ENCODE results near the gene SOWAHD. TPM values are rescaled to one million over a fixed set of nuclear protein-coding genes. Genes with fewer than 3 reads are reported as not detected.
A peak's percentile ranks its signal among the peaks of the same experiment; 100 is the strongest.

The SOWAHD gene
- under 1 TPM; 0.46 to 0.50 TPM for total RNA-seq

- H3K9me3 Mint-ChIP-seq, result no peaks in the 10 kb centered on the region
- DNase-seq (peak; percentile 18 to 29), ATAC-seq (replicated peaks in 1 of 2) (peak in 1 of 2 donors; percentile 18)
- no peak within 1 kb of the TSS for H3K27ac Mint-ChIP-seq
- H3K4me1 Mint-ChIP-seq (ENCODE audit: low read depth), result peaks cover 53% of the 10 kb centered on the region
- no peaks in the 10 kb centered on the region for H3K36me3 Mint-ChIP-seq (ENCODE audit: insufficient read depth in 2 of 2)
- peaks cover 8% of the 10 kb centered on the region for H3K27me3 Mint-ChIP-seq (ENCODE audit: low read depth)
- peak within 1 kb of the TSS; percentile 76 to 97 for H3K4me3 Mint-ChIP-seq
Observed at GRCh38 chrX:119757979-119758730, at the start of gene SOWAHD. SOWAHD (plus strand) TSS chrX:119758588; CDS start chrX:119758668, 80 bp downstream.

GRCh38 chrX:119708936-119709335 is 49.5 kb upstream of the SOWAHD start:
- no peaks in the 10 kb centered on the region for H3K4me1 Mint-ChIP-seq (ENCODE audit: low read depth)
- DNase-seq (no peak), ATAC-seq (replicated peaks in 1 of 2) (no peak)
- H3K27me3 Mint-ChIP-seq (ENCODE audit: low read depth), result peaks cover 6% of the 10 kb centered on the region
- H3K9me3 Mint-ChIP-seq, result no peaks in the 10 kb centered on the region
- H3K36me3 Mint-ChIP-seq (ENCODE audit: insufficient read depth in 2 of 2), result no peaks in the 10 kb centered on the region
- no peak overlapping the region for H3K27ac Mint-ChIP-seq
- H3K4me3 Mint-ChIP-seq, result no peak overlapping the region

DNA sequence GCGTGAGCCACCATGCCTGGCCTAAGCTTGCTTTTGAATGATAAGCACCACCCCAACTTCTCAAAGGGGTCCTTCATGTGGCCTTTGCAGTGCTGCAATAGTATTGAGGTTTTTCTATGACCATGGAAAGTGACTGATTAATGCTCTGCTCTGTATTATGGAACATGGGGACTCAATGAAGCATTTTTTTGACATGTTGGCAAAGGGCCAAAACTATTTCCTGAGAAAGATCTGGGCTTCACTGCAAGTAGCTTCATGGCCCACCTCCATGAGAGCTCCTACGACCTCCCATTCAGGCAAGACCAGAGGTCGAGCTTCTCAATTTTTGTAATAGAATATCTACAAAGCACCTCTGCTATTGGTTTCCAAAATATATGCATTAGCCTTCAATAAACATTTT is 48.8 kb upstream of the SOWAHD start:
- no peak for DNase-seq
- H3K9me3 Mint-ChIP-seq, result no peaks in the 10 kb centered on the region
- no peak for ATAC-seq (replicated peaks in 1 of 2)
- no peaks in the 10 kb centered on the region for H3K4me1 Mint-ChIP-seq (ENCODE audit: low read depth)
- H3K27me3 Mint-ChIP-seq (ENCODE audit: low read depth), result peaks cover 6% of the 10 kb centered on the region
- H3K36me3 Mint-ChIP-seq (ENCODE audit: insufficient read depth in 2 of 2), result no peaks in the 10 kb centered on the region
- H3K4me3 Mint-ChIP-seq, result no peak overlapping the region
- no peak overlapping the region for H3K27ac Mint-ChIP-seq

- H3K27ac Mint-ChIP-seq, result no peak overlapping the region
- no peaks in the 10 kb centered on the region for H3K36me3 Mint-ChIP-seq (ENCODE audit: insufficient read depth in 2 of 2)
- H3K27me3 Mint-ChIP-seq (ENCODE audit: low read depth), result no peaks in the 10 kb centered on the region
- H3K4me1 Mint-ChIP-seq (ENCODE audit: low read depth), result peaks cover 4% of the 10 kb centered on the region
- no peak for DNase-seq
- no peaks in the 10 kb centered on the region for H3K9me3 Mint-ChIP-seq
- no peak overlapping the region for H3K4me3 Mint-ChIP-seq
- no peak for ATAC-seq (replicated peaks in 1 of 2)
Observed at GRCh38 chrX:119721487-119721886, 36.9 kb upstream of the SOWAHD start.

DNA sequence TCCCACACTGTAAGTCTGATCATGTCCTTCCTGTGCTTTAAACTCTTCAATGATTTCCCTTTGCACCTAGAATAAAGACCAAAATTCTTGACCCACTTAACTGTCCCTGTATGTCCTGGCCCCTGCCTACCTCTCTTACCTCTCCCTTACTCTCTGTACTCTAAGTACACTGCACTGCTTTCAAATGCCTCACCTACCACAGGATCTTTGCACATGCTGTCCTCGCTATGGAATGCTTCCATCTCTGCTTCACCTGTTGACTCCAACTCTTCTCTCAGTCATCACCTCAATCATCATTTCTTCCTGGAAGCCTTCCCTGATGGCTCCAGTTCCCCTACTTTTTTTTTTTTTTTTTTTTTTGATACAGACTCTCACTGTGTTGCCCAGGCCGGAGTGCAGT is 36.5 kb upstream of the SOWAHD start:
- H3K4me3 Mint-ChIP-seq, result no peak overlapping the region
- DNase-seq (no peak), ATAC-seq (replicated peaks in 1 of 2) (no peak)
- H3K9me3 Mint-ChIP-seq, result no peaks in the 10 kb centered on the region
- H3K36me3 Mint-ChIP-seq (ENCODE audit: insufficient read depth in 2 of 2), result no peaks in the 10 kb centered on the region
- no peak overlapping the region for H3K27ac Mint-ChIP-seq
- peaks cover 5% of the 10 kb centered on the region for H3K4me1 Mint-ChIP-seq (ENCODE audit: low read depth)
- H3K27me3 Mint-ChIP-seq (ENCODE audit: low read depth), result no peaks in the 10 kb centered on the region

- peak; percentile 4 to 7 for DNase-seq
- peak overlapping the region; percentile 79 for H3K27ac Mint-ChIP-seq
Observed at GRCh38 chrX:119726900-119727555, 31.4 kb upstream of the SOWAHD start.

DNA sequence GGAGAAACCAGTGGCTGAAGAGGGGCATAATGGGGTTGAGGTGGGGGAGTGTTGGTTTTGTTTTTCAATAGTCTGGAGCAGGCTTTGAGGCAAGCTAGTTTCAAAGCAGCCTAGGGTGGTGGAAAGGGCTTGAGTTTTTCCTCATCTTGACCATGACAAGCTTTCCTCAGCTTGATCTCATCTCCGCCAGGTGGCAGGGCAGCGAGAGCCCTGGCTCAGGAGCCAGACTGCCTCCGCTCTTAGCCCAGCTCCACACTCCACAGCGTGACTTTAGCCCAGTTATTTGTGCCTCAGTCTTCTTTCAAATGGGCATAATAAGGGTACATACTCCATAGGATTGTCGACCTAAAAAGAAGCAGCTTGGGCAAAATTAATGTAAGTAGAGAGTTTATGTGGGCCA is 29.9 kb upstream of the SOWAHD start:
- H3K4me3 Mint-ChIP-seq, result no peak overlapping the region
- H3K27ac Mint-ChIP-seq, result no peak overlapping the region

More at GRCh38 chrX:119726900-119727555, 31.4 kb upstream of the SOWAHD start:
- Mint-ChIP-seq H3K4me3 (peak overlapping the region; percentile 27 to 60), H3K9me3 (no peaks in the 10 kb centered on the region), H3K36me3 (ENCODE audit: insufficient read depth in 2 of 2) (no peaks in the 10 kb centered on the region), H3K27me3 (ENCODE audit: low read depth) (peaks cover 14% of the 10 kb centered on the region), H3K4me1 (ENCODE audit: low read depth) (peaks cover 8% of the 10 kb centered on the region)
- ATAC-seq (replicated peaks in 1 of 2), result peak; percentile 86 to 87

DNA sequence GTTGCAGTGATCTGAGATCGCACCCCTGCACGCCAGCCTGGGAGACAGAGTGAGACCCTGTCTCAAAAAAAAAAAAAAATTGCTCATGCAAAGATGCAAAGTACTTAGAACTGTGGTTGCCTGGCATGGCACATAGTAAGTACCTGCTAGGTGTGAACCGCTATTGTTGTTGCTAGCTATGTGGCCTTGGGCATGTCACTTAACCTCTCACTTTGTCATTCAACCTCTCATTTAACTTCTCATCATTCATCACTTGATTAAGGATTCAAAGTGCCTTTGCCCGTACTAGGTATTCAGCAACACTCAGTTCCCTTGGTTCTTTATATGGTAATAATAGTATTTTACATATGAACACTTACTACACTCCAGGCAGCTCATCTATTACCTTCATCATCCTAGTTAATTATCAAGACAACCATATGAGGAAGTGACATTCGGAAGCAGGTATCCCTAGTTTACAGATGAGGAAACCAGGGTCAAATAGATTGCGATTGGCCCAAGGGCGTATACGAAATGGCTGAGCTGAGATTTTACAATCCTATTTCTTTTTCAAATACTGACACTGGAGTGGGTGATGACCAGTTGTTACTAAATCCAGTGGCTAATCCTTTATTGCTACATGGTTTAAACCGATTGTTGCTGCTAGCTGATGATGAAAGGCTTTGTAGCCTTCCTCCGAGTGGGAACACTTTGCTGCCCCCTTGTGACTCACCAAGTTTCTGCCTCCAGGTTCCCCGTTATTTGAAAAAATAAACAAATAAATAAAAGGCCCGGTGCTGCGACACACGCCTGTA is 28.8 kb upstream of the SOWAHD start:
- peak; percentile 50 to 73 for DNase-seq
- no peak overlapping the region for H3K4me3 Mint-ChIP-seq
- no peak overlapping the region for H3K27ac Mint-ChIP-seq
- peaks cover 8% of the 10 kb centered on the region for H3K4me1 Mint-ChIP-seq (ENCODE audit: low read depth)
- peaks cover 14% of the 10 kb centered on the region for H3K27me3 Mint-ChIP-seq (ENCODE audit: low read depth)
- ATAC-seq (replicated peaks in 1 of 2), result peak; percentile 51 to 55
- no peaks in the 10 kb centered on the region for H3K36me3 Mint-ChIP-seq (ENCODE audit: insufficient read depth in 2 of 2)
- no peaks in the 10 kb centered on the region for H3K9me3 Mint-ChIP-seq

More for the DNA sequence above, 29.9 kb upstream of the SOWAHD start:
- ATAC-seq (replicated peaks in 1 of 2), result no peak
- no peaks in the 10 kb centered on the region for H3K9me3 Mint-ChIP-seq
- H3K27me3 Mint-ChIP-seq (ENCODE audit: low read depth), result peaks cover 14% of the 10 kb centered on the region
- no peaks in the 10 kb centered on the region for H3K36me3 Mint-ChIP-seq (ENCODE audit: insufficient read depth in 2 of 2)
- H3K4me1 Mint-ChIP-seq (ENCODE audit: low read depth), result peaks cover 8% of the 10 kb centered on the region
- no peak for DNase-seq

- Mint-ChIP-seq H3K4me1 (ENCODE audit: low read depth) (no peaks in the 10 kb centered on the region), H3K27me3 (ENCODE audit: low read depth) (peaks cover 14% of the 10 kb centered on the region), H3K36me3 (ENCODE audit: insufficient read depth in 2 of 2) (no peaks in the 10 kb centered on the region), H3K27ac (no peak overlapping the region), H3K9me3 (no peaks in the 10 kb centered on the region), H3K4me3 (no peak overlapping the region)
- DNase-seq, result no peak
- ATAC-seq (replicated peaks in 1 of 2), result no peak
Observed at GRCh38 chrX:119734897-119735339, 23.5 kb upstream of the SOWAHD start.

DNA sequence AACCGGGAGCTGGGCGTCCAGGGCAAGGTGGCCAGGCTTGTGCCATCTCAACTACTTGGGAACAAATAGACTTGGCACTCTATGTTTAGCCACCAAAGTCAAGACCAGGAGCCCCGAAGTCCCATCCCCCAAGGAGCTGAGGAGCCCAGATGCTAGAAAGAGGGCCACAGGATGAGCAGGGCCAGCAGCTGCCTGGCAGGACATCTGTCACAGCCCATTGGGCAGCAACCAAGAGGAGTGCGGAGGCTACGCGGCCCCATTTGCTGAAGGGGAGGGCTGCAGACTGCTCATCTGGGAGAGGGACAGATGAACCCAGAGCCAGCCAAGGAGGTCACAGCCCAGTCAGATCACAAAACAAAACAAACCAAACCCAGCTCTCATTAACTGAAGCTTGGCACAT is 22.9 kb upstream of the SOWAHD start:
- Mint-ChIP-seq H3K27ac (no peak overlapping the region), H3K4me3 (no peak overlapping the region)

GRCh38 chrX:119736206-119736764 is 22.1 kb upstream of the SOWAHD start:
- no peak for DNase-seq
- no peaks in the 10 kb centered on the region for H3K36me3 Mint-ChIP-seq (ENCODE audit: insufficient read depth in 2 of 2)
- H3K27me3 Mint-ChIP-seq (ENCODE audit: low read depth), result peaks cover 8% of the 10 kb centered on the region
- H3K27ac Mint-ChIP-seq, result no peak overlapping the region
- no peaks in the 10 kb centered on the region for H3K9me3 Mint-ChIP-seq
- H3K4me1 Mint-ChIP-seq (ENCODE audit: low read depth), result no peaks in the 10 kb centered on the region
- no peak for ATAC-seq (replicated peaks in 1 of 2)
- H3K4me3 Mint-ChIP-seq, result no peak overlapping the region

More for the DNA sequence above, 22.9 kb upstream of the SOWAHD start:
- DNase-seq (no peak), ATAC-seq (replicated peaks in 1 of 2) (no peak)
- Mint-ChIP-seq H3K4me1 (ENCODE audit: low read depth) (no peaks in the 10 kb centered on the region), H3K27me3 (ENCODE audit: low read depth) (peaks cover 14% of the 10 kb centered on the region), H3K36me3 (ENCODE audit: insufficient read depth in 2 of 2) (no peaks in the 10 kb centered on the region), H3K9me3 (no peaks in the 10 kb centered on the region)

DNA sequence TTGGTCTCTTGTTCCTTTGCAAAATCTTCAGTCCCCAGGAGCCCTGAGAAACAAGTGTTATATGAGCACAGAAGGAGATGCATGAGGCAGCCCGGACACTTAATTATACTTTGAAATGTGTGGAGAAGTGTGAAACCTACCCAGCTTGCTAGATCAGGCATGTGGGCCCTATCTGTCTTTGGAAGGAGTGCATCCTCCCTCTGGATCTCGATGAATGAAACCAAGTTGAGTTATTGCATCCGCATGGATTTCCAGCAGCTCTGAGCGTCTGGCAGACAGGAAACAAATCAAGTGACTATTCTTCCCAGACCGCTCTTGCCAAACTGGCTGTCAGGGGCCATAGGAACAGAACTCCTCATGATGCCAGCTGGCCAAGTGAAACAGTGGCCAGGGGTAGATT is 19.6 kb upstream of the SOWAHD start:
- no peak overlapping the region for H3K27ac Mint-ChIP-seq
- no peak overlapping the region for H3K4me3 Mint-ChIP-seq
- no peak for ATAC-seq (replicated peaks in 1 of 2)
- H3K27me3 Mint-ChIP-seq (ENCODE audit: low read depth), result no peaks in the 10 kb centered on the region
- no peak for DNase-seq
- no peaks in the 10 kb centered on the region for H3K4me1 Mint-ChIP-seq (ENCODE audit: low read depth)
- no peaks in the 10 kb centered on the region for H3K9me3 Mint-ChIP-seq
- no peaks in the 10 kb centered on the region for H3K36me3 Mint-ChIP-seq (ENCODE audit: insufficient read depth in 2 of 2)
